Sigmoid colon (tissue), 7 donors: ENCODE data around the gene SPEN. TPM values are rescaled to one million over a fixed set of nuclear protein-coding genes. Genes with fewer than 3 reads are reported as not detected.
"Not testable (repeated sequence)": the region's sequence is repeated elsewhere in the genome, so short reads cannot be mapped to it uniquely, and the experiment has no call there.

Experiments
- DNase-seq: peaks from one replicate; pipeline ENCODE4 v3.0.0-alpha.2; 2019
- H3K27ac ChIP-seq, 4 donors: fragments of 200-600 bp; sonication (generic); one replicate each; pipeline ENCODE4 v1.5.1; 2016 to 2019; ENCODE audit warnings: mild to moderate bottlenecking in 1 of 4
- H3K27me3 ChIP-seq, 3 donors: fragments of 200-600 bp; sonication (generic); one replicate each; pipeline ENCODE4 v1.5.1; 2019; ENCODE audit warnings: mild to moderate bottlenecking in 1 of 3
- H3K36me3 ChIP-seq, 4 donors: fragments of 200-600 bp; sonication (generic); one replicate each; pipeline ENCODE4 v1.5.1; 2016 to 2019
- H3K4me1 ChIP-seq, 4 donors: fragments of 200-600 bp; sonication (generic); one replicate each; pipeline ENCODE4 v1.5.1; 2017 to 2019
- H3K4me3 ChIP-seq, 4 donors: fragments of 200-600 bp; sonication (generic); one replicate each; pipeline ENCODE4 v1.5.1; 2017 to 2019; ENCODE audit warnings: mild to moderate bottlenecking in 2 of 4, moderate library complexity in 1 of 4
- H3K9me3 ChIP-seq, 4 donors: fragments of 200-600 bp in 3 of 4; sonication (generic) in 3 of 4; one replicate each; pipeline versions ENCODE4 v1.5.1 to v1.6.1; 2013 to 2019
- EP300 ChIP-seq, 4 donors: sonication (generic); formaldehyde crosslinking; IDR thresholded peaks; one replicate each; pipeline ENCODE4 v1.6.1; 2017; ENCODE audit warnings: antibody characterized with exemption in 4 of 4
- POLR2A ChIP-seq, 2 donors: fragments of 450-650 bp; IDR thresholded peaks; one replicate each; pipeline ENCODE4 v1.6.1; 2016; ENCODE audit warnings: antibody characterized with exemption in 2 of 2, mild to moderate bottlenecking in 2 of 2, moderate library complexity in 2 of 2
- POLR2AphosphoS5 ChIP-seq, 4 donors: sonication (generic); formaldehyde crosslinking; IDR thresholded peaks; one replicate each; pipeline ENCODE4 v1.6.1; 2017; ENCODE audit warnings: antibody characterized with exemption in 4 of 4
- WGBS, 2 donors: extraction: QIAGEN DNeasy Blood & Tissue Kit; methylation state at CpG; one replicate each; pipeline ENCODE4 v1.1.7; 2013; 5-methylcytosine and 5-hydroxymethylcytosine counted together
- intact Hi-C: fragments of 100-400 bp; cut with DNase I; formaldehyde crosslinking; loops from one replicate; pipeline ENCODE4 v1.15.1; 2023
- polyA plus RNA-seq, 3 donors: library from polyadenylated mRNA; stranded (reverse); fragments of 200-250 nt; gene quantifications; one replicate each; pipeline ENCODE4 v1.2.3, GENCODE V29; 2013
- total RNA-seq, 4 donors: library from RNA; depleted of rRNA; stranded (reverse); fragments of >200 nt; gene quantifications; one replicate each; pipeline ENCODE4 v1.1.0, GENCODE V29; 2016
- TF ChIP-seq, protein P1 (sequence below), 4 experiments: fragments of 450-650 bp in 3 of 4; fragments of 200-600 bp in 1 of 4; IDR thresholded peaks; one replicate each; pipeline ENCODE4 v1.5.1; 2016 to 2019; ENCODE audit warnings: antibody characterized with exemption in 4 of 4, mild to moderate bottlenecking in 3 of 4, moderate library complexity in 2 of 4
- donor health status: healthy with polysubstance abuse.
- donor health status: Bipolar disorder and iron deficiency.
- donor health status: healthy.

Gene SPEN
- total and polyA plus RNA-seq, 7 donors: 7.4 to 38.5 (median 20.7) TPM

- Histone ChIP-seq H3K27ac (no peak overlapping the region), H3K4me1 (peaks cover 0 to 33% (median 27%) of the 10 kb centered on the region in 4 donors), H3K36me3 (no peaks in the 10 kb centered on the region), H3K27me3 (no peaks in the 10 kb centered on the region), H3K4me3 (no peak overlapping the region), H3K9me3 (no peaks in the 10 kb centered on the region)
- intact Hi-C loops: no loop called here
- WGBS, 2 donors: 83 to 86% methylated on average over 17 of the region's 17 CpGs
- TF ChIP-seq POLR2AphosphoS5 (IDR thresholded peaks at IDR 0.05) (no peak), EP300 (IDR thresholded peaks at IDR 0.05) (no peak), POLR2A (IDR thresholded peaks at IDR 0.05) (no peak)
- TF ChIP-seq, protein P1, sequence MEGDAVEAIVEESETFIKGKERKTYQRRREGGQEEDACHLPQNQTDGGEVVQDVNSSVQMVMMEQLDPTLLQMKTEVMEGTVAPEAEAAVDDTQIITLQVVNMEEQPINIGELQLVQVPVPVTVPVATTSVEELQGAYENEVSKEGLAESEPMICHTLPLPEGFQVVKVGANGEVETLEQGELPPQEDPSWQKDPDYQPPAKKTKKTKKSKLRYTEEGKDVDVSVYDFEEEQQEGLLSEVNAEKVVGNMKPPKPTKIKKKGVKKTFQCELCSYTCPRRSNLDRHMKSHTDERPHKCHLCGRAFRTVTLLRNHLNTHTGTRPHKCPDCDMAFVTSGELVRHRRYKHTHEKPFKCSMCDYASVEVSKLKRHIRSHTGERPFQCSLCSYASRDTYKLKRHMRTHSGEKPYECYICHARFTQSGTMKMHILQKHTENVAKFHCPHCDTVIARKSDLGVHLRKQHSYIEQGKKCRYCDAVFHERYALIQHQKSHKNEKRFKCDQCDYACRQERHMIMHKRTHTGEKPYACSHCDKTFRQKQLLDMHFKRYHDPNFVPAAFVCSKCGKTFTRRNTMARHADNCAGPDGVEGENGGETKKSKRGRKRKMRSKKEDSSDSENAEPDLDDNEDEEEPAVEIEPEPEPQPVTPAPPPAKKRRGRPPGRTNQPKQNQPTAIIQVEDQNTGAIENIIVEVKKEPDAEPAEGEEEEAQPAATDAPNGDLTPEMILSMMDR (IDR thresholded peaks at IDR 0.05): no peak
- no peak for DNase-seq
Observed at GRCh38 chr1:15802234-15802965, 45.1 kb upstream of the SPEN start.

- Histone ChIP-seq H3K36me3 (no peaks in the 10 kb centered on the region), H3K4me1 (peaks cover 0 to 33% (median 27%) of the 10 kb centered on the region in 4 donors), H3K4me3 (no peak overlapping the region), H3K27ac (no peak overlapping the region), H3K9me3 (no peaks in the 10 kb centered on the region), H3K27me3 (no peaks in the 10 kb centered on the region)
- intact Hi-C loops: no loop called here
- WGBS, 2 donors: 34 to 41% methylated on average over 4 of the region's 4 CpGs
- TF ChIP-seq POLR2A (IDR thresholded peaks at IDR 0.05): no peak
- no peak for TF ChIP-seq POLR2AphosphoS5 (IDR thresholded peaks at IDR 0.05)
- TF ChIP-seq, protein P1 (IDR thresholded peaks at IDR 0.05): no peak
- no peak for TF ChIP-seq EP300 (IDR thresholded peaks at IDR 0.05)
- DNase-seq: no peak
Observed at GRCh38 chr1:15803380-15803779, 44.1 kb upstream of the SPEN start.

DNA sequence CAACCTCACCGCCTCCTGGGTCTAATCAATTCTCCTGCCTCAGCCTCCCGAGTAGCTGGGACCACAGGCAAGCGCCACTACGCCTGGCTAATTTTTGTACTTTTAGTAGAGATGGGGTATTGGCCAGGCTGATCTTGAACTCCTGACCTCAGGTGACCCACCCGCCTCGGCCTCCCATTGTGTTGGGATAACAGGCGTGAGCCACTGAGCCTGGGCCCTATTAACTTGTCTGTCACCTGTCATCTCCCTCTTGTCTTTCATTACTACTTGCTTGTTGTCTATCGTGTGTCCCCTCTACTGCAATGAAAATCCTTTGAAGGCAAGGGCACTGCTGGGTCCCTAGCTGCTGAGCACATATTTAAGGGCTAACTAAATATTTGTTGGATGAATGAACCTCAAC is 43.4 kb upstream of the SPEN start:
- peaks cover 0 to 26% (median 22%) of the 10 kb centered on the region in 4 donors for H3K4me1 ChIP-seq
- H3K9me3 ChIP-seq: no peaks in the 10 kb centered on the region
- no peak for DNase-seq
- TF ChIP-seq EP300 (IDR thresholded peaks at IDR 0.05): no peak
- no peak for TF ChIP-seq POLR2AphosphoS5 (IDR thresholded peaks at IDR 0.05)
- TF ChIP-seq, protein P1 (IDR thresholded peaks at IDR 0.05): no peak
- TF ChIP-seq POLR2A (IDR thresholded peaks at IDR 0.05): no peak
- H3K27me3 ChIP-seq: no peaks in the 10 kb centered on the region
- no peaks in the 10 kb centered on the region for H3K36me3 ChIP-seq
- H3K4me3 ChIP-seq: no peak overlapping the region
- no peak overlapping the region for H3K27ac ChIP-seq
- 88 to 89% methylated on average over 8 of the region's 8 CpGs for WGBS, 2 donors
- intact Hi-C loops: no loop called here

GRCh38 chr1:15807121-15807520 is 40.4 kb upstream of the SPEN start:
- H3K4me1 ChIP-seq: no peaks in the 10 kb centered on the region
- H3K27ac ChIP-seq: no peak overlapping the region
- H3K9me3 ChIP-seq: no peaks in the 10 kb centered on the region
- H3K36me3 ChIP-seq: no peaks in the 10 kb centered on the region
- H3K27me3 ChIP-seq: no peaks in the 10 kb centered on the region
- TF ChIP-seq POLR2A (IDR thresholded peaks at IDR 0.05) (no peak), EP300 (IDR thresholded peaks at IDR 0.05) (no peak), POLR2AphosphoS5 (IDR thresholded peaks at IDR 0.05) (no peak)
- TF ChIP-seq, protein P1 (IDR thresholded peaks at IDR 0.05): no peak
- no peak overlapping the region for H3K4me3 ChIP-seq
- intact Hi-C loops: no loop called here
- WGBS, 2 donors: 91 to 94% methylated on average over 10 of the region's 10 CpGs
- DNase-seq: no peak

DNA sequence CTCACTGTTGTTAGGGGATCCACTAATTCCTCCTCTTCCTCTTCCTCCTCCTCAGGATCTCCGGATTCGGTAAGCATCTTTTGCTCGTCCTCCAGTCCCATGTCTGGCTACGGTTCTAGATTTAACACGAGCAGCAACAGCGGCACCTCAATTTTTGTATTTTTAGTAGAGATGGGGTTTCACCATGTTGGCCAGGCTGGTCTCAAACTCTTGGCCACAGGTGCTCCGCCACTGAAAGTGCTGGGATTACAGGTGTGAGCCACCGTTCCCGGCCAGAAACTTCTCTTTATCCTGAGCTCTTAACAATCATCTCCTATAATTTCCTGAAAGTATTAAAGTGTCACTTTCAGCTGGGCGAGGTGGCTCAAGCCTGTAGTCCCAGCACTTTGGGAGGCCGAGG is 40.0 kb upstream of the SPEN start, which contains the start of gene UQCRHL:
Gene UQCRHL, minus strand, starts transcription at position 101 of the 400 bp plus-strand sequence. Its CDS starts 0 bp downstream, at position 101.
- H3K36me3 ChIP-seq, H3K27me3 ChIP-seq, intact Hi-C loops, H3K27ac ChIP-seq, H3K4me1 ChIP-seq, H3K9me3 ChIP-seq, H3K4me3 ChIP-seq, DNase-seq: not testable (repeated sequence)
- WGBS, 2 donors: 90 to 93% methylated on average over 11 of the region's 11 CpGs
